Stomach smooth muscle (tissue), 2 donors: ENCODE results near the gene GYS1.

Source experiments
- H3K27ac ChIP-seq: one replicate; pipeline ENCODE4 v1.7.0; 2013; ENCODE audit warnings: mild to moderate bottlenecking, low read length, inconsistent platforms
- H3K27me3 ChIP-seq, 2 donors: one replicate each; pipeline ENCODE4 v1.7.0; 2013; ENCODE audit warnings: low read length in 2 of 2; ENCODE audit not compliant: insufficient read depth in 2 of 2, control insufficient read depth in 1 of 2
- H3K36me3 ChIP-seq, 2 donors: one replicate each; pipeline ENCODE4 v1.7.0; 2013; ENCODE audit warnings: low read length in 2 of 2; ENCODE audit not compliant: control insufficient read depth in 2 of 2, insufficient read depth in 2 of 2
- H3K4me1 ChIP-seq: one replicate; pipeline ENCODE4 v1.7.0; 2013; ENCODE audit warnings: low read length; ENCODE audit not compliant: control insufficient read depth, insufficient read depth
- H3K4me3 ChIP-seq, 2 donors: one replicate each; pipeline ENCODE4 v1.7.0; 2013; ENCODE audit warnings: low read length in 2 of 2
- H3K9ac ChIP-seq, 2 donors: one replicate each; pipeline ENCODE4 v1.7.0; 2013; ENCODE audit warnings: low read length in 2 of 2, mild to moderate bottlenecking in 1 of 2
- H3K9me3 ChIP-seq, 2 donors: one replicate each; pipeline ENCODE4 v1.7.0; 2013; ENCODE audit warnings: low read length in 2 of 2; ENCODE audit not compliant: control insufficient read depth in 2 of 2
- donor health status: healthy.
- donor health status: Pancreatic carcinoma.

Gene GYS1

DNA sequence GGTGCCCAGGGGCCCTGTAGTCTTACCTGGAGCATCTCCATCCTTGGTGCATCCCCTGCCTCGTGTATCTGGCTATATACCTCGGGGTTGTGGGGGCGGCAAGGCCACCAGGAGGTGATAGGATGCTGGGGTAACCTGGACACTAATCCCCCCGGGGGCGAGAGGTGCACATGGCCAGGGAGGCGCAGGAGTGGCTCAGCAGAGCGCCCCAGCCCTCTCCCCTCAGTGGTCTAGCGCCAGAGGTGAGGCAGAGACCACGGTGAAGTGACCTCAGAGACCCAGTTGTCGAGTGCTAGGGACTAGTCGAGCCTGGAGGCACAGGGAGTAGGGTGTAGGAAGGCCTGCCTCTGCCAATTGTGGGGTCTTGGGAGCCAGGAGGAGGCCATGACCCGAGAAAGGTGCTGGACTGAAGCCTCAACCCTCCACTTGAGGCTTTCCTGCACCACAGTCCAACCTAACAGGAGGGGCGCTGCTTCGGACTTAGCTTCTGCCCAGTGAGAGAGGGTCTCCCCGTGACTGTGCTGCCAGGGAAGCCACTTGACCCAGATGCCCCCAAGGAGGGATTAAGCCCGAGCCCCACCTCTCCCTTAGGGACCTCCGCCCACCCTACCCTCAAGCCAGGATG, 24.0 kb upstream of the GYS1 start, which contains the start of gene LHB:
LHB (minus strand) TSS at position 51 of the 625 bp plus-strand sequence; CDS start at position 41, 10 bp downstream.
- Histone ChIP-seq H3K27ac (no peak within 1 kb of the TSS), H3K9ac (no peak within 1 kb of the TSS), H3K27me3 (peaks cover 6 to 24% of the 10 kb centered on the region in 2 donors), H3K4me1 (peaks cover 14% of the 10 kb centered on the region), H3K4me3 (peak within 1 kb of the TSS; percentile 38 to 71), H3K36me3 (peaks cover 0 to 12% of the 10 kb centered on the region in 2 donors), H3K9me3 (no peaks in the 10 kb centered on the region)

DNA sequence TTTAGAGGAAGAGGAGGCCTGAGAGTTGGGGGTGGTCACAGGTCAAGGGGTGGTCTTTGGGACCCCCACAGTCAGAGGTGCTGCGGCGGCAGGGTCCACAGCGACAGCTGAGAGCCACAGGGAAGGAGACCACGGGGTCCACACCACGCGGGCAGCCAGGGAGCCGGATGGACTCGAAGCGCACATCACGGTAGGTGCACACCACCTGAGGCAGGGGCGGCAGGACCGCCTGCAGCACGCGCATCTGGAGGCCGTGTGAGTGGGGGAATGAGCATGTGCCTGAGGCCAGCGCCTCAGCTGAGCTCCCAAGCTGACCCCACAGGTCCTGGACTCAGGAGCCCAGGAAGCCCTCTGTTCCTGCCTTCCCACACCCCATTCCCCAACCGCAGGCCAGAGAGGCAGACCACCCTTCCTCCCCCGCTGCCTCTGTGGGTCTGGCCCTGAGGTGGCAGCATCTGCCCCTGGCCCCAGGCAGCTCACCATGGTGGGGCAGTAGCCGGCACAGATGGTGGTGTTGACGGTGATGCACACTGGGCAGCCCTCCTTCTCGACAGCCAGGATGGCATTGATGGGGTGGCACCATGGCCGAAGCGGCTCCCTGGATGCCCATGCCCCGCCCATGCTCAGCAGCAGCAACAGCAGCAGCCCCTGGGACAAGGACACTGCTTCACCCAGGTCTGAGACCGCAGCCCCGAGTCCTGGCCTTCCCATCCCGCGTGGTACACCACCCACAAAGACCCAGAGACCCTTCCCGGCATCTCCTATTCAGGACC, 23.1 kb upstream of the GYS1 start:
- H3K4me3 ChIP-seq: no peak overlapping the region

DNA sequence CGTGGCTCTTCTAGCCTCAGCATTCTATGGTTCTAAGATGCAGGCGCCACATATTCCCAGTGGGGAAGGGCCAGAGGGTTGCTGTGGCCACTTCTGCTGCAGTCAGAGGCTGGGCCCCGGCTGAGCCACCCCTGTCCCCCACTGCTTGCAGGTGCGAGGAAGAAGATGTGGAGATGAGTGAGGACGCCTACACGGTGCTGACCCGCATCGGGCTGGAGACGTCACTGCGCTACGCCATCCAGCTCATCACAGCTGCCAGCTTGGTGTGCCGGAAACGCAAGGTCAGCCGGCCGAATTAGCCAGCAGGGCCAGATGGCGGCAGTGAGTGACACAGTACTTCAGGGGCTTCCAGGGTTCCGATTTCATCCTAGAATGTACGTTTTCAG, 21.8 kb upstream of the GYS1 start:
- Histone ChIP-seq H3K27me3 (peaks cover 0 to 18% of the 10 kb centered on the region in 2 donors), H3K4me1 (peaks cover 14% of the 10 kb centered on the region), H3K9me3 (no peaks in the 10 kb centered on the region), H3K4me3 (no peak overlapping the region), H3K9ac (no peak overlapping the region), H3K36me3 (peaks cover 20% of the 10 kb centered on the region in 2 donors), H3K27ac (no peak overlapping the region)

More for the DNA sequence above, 23.1 kb upstream of the GYS1 start:
- Histone ChIP-seq H3K27me3 (peaks cover 6 to 24% of the 10 kb centered on the region in 2 donors), H3K4me1 (peaks cover 14% of the 10 kb centered on the region), H3K9ac (no peak overlapping the region), H3K9me3 (no peaks in the 10 kb centered on the region), H3K36me3 (peaks cover 7 to 14% of the 10 kb centered on the region in 2 donors), H3K27ac (no peak overlapping the region)

DNA sequence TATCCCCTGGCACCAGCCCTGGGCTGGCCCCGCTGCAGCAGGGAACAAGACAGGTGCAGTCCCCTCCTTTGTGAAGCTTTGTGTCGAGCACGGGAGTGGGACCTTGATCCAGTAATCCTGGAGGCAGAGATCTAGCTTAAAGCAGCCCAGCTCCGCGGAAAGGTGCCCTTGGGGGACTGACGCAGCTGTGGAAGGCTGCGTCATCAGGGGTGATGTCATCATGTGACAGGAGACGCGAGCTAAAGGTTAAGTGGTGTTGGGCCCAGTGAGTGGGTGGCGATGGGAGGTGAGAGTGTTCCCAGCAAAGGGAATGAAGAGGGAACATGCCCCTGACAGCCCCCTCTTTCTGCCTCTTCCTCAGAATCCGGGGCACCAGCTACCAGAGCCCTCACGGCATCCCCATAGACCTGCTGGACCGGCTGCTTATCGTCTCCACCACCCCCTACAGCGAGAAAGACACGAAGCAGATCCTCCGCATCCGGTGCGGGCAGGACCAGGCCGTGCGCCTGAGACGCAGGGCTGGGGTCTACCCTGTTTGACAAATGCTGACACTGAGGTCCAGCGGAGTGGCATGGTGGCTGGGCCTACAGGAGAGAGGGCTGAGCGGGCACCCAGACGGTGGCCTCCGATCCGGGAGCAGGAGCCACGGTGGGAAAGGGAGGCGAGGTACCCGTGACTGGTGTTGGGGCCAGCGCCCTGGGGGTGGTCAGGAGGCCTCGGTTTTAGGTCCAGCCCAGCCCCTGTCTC, 21.2 kb upstream of the GYS1 start:
- H3K9ac ChIP-seq: no peak overlapping the region
- no peaks in the 10 kb centered on the region for H3K9me3 ChIP-seq
- H3K4me3 ChIP-seq: no peak overlapping the region
- H3K27ac ChIP-seq: no peak overlapping the region
- peaks cover 14% of the 10 kb centered on the region for H3K4me1 ChIP-seq
- H3K27me3 ChIP-seq: peaks cover 0 to 15% of the 10 kb centered on the region in 2 donors
- peaks cover 22 to 25% of the 10 kb centered on the region in 2 donors for H3K36me3 ChIP-seq

DNA sequence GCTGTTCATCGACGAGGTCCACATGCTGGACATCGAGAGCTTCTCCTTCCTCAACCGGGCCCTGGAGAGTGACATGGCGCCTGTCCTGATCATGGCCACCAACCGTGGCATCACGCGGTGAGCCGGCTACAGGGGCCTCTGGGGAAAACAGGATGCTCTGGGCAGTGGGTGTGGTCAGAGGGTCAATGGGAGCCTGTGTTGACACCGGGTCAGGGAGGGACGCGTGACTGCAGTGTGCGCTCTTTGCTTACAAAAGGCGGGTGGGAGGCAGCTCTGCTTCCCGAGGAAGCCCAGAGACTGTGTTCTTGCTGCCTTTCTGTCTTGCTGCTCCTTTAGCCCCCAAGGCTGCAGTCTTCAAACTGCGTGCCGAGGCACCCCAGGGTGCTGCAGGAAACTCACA, 18.1 kb upstream of the GYS1 start:
- Histone ChIP-seq H3K36me3 (peaks cover 30 to 38% of the 10 kb centered on the region in 2 donors), H3K4me3 (no peak overlapping the region)

GRCh38 chr19:49010453-49010852, 17.3 kb upstream of the GYS1 start:
- Histone ChIP-seq H3K27ac (no peak overlapping the region), H3K36me3 (peaks cover 30 to 35% of the 10 kb centered on the region in 2 donors), H3K9ac (no peak overlapping the region), H3K4me1 (no peaks in the 10 kb centered on the region), H3K9me3 (no peaks in the 10 kb centered on the region), H3K4me3 (no peak overlapping the region), H3K27me3 (no peaks in the 10 kb centered on the region)

More for the DNA sequence above, 18.1 kb upstream of the GYS1 start:
- H3K9me3 ChIP-seq: no peaks in the 10 kb centered on the region
- no peaks in the 10 kb centered on the region for H3K4me1 ChIP-seq
- no peaks in the 10 kb centered on the region for H3K27me3 ChIP-seq
- H3K27ac ChIP-seq: no peak overlapping the region
- H3K9ac ChIP-seq: no peak overlapping the region

GRCh38 chr19:49009828-49010227, 16.7 kb upstream of the GYS1 start:
- Histone ChIP-seq H3K9me3 (no peaks in the 10 kb centered on the region), H3K27me3 (no peaks in the 10 kb centered on the region), H3K4me3 (no peak overlapping the region), H3K36me3 (peaks cover 30 to 36% of the 10 kb centered on the region in 2 donors), H3K4me1 (no peaks in the 10 kb centered on the region), H3K27ac (no peak overlapping the region), H3K9ac (no peak overlapping the region)

DNA sequence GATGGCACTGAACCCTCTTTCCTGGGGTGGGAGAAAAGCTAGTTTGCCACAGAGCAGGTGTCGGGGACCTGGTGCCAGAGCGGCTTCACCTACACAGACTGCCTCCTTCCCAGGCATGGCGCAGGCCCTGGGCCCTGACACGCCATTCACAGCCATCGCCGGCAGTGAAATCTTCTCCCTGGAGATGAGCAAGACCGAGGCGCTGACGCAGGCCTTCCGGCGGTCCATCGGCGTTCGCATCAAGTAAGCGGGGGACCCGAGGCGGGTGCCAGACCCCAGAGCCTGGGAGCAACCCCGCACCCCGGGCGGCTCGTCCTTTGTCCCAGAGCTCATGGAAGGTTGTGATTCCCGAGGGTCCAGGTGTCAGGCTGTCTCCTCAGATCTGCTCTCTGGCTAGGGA, 13.8 kb upstream of the GYS1 start:
- H3K36me3 ChIP-seq: peaks cover 40 to 47% of the 10 kb centered on the region in 2 donors
- no peak overlapping the region for H3K27ac ChIP-seq
- H3K27me3 ChIP-seq: no peaks in the 10 kb centered on the region
- no peaks in the 10 kb centered on the region for H3K4me1 ChIP-seq
- no peak overlapping the region for H3K4me3 ChIP-seq
- no peaks in the 10 kb centered on the region for H3K9me3 ChIP-seq
- H3K9ac ChIP-seq: no peak overlapping the region

DNA sequence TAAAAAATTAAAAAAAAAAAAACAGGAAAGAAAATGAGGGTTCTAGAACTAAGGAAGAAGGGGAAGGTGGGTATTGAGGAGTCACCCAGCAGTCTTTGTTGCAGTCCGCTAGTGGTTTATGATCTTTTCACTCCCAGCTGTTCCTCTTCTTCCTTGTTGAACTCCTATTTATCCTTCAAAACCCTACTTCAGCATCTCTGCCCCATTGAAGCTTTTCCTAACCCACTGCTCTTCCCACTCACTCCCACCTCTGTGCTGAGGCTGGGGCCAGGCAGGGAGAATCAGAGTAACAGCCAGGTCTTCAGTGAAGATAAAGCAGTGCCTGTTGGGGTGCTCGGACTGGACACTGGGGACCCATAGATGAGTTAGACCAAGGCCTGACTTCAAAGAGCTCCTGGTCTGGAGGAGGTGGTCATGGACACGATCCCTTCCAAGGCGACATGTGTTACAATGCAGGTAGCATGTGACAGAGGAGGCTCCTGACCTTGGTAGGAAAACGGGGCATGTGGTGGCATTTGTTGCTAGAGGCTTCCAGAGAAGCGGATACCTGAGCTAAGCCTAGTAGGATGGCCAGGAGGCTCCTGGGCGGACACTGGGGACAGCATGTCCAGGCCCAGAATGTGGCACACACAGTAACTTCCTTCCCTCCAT, 12.0 kb upstream of the GYS1 start:
- H3K9ac ChIP-seq: no peak overlapping the region
- no peaks in the 10 kb centered on the region for H3K27me3 ChIP-seq
- H3K36me3 ChIP-seq: peaks cover 22 to 40% of the 10 kb centered on the region in 2 donors
- H3K9me3 ChIP-seq: no peaks in the 10 kb centered on the region
- H3K4me3 ChIP-seq: no peak overlapping the region
- H3K4me1 ChIP-seq: no peaks in the 10 kb centered on the region
- no peak overlapping the region for H3K27ac ChIP-seq

- H3K36me3 ChIP-seq: peaks cover 18 to 33% of the 10 kb centered on the region in 2 donors
- H3K9me3 ChIP-seq: no peaks in the 10 kb centered on the region
- no peak overlapping the region for H3K27ac ChIP-seq
- H3K4me3 ChIP-seq: no peak overlapping the region
- H3K4me1 ChIP-seq: no peaks in the 10 kb centered on the region
- H3K27me3 ChIP-seq: no peaks in the 10 kb centered on the region
- H3K9ac ChIP-seq: no peak overlapping the region
Observed at GRCh38 chr19:49004133-49004532, 11.0 kb upstream of the GYS1 start.
